DND-41 (cell line): Measurements from ENCODE around the gene STPG2.

Source experiments
- ATAC-seq: fragments of 200-7000 bp; cut with Tn5 transposase; 3 replicates; pipeline ENCODE4 v1.9.1; 2021; ENCODE audit warnings: low read depth; ENCODE audit not compliant: insufficient read depth
- DNase-seq: peaks from one replicate; pipeline ENCODE4 v3.0.0-alpha.2; 2020
- H2AFZ ChIP-seq: 2 replicates; pipeline ENCODE4 v1.6.0; 2012; ENCODE audit warnings: low read depth, low read length
- H3K27ac ChIP-seq: 2 replicates; pipeline ENCODE4 v1.5.1; 2012; ENCODE audit warnings: low read length, inconsistent platforms
- H3K27me3 ChIP-seq: fragments of 200-600 bp; sonication (generic); 2 replicates; pipeline ENCODE4 v1.6.0; 2012; ENCODE audit warnings: low read length, mild to moderate bottlenecking, inconsistent platforms; ENCODE audit not compliant: insufficient read depth, poor library complexity
- H3K36me3 ChIP-seq: 2 replicates; pipeline ENCODE4 v1.5.1; 2012; ENCODE audit warnings: low read length, inconsistent platforms; ENCODE audit not compliant: insufficient read depth
- H3K4me1 ChIP-seq: 2 replicates; pipeline ENCODE4 v1.5.1; 2012; ENCODE audit warnings: mild to moderate bottlenecking, low read length; ENCODE audit not compliant: insufficient read depth
- H3K4me2 ChIP-seq: 2 replicates; pipeline ENCODE4 v1.6.0; 2012; ENCODE audit warnings: mild to moderate bottlenecking, moderate library complexity, low read length, inconsistent platforms; ENCODE audit not compliant: insufficient read depth
- H3K4me3 ChIP-seq, 2 experiments: fragments of 200-600 bp in 1 of 2; shearing (Covaris generic) in 1 of 2; 2 replicates each; pipeline ENCODE4 v1.5.1; 2012 to 2016; ENCODE audit warnings: inconsistent platforms in 2 of 2, low read length in 2 of 2, mild to moderate bottlenecking in 2 of 2, low read depth in 1 of 2, moderate library complexity in 1 of 2
- H3K79me2 ChIP-seq: 2 replicates; pipeline ENCODE4 v1.6.0; 2012; ENCODE audit warnings: low read length, inconsistent platforms; ENCODE audit not compliant: insufficient read depth
- H3K9ac ChIP-seq: 2 replicates; pipeline ENCODE4 v1.6.0; 2012; ENCODE audit warnings: low read depth, mild to moderate bottlenecking, inconsistent platforms, low read length, moderate library complexity
- H3K9me3 ChIP-seq: 2 replicates; pipeline ENCODE4 v1.5.1; 2012; ENCODE audit warnings: low read length, moderate library complexity, mild to moderate bottlenecking, inconsistent platforms; ENCODE audit not compliant: insufficient read depth, severe bottlenecking
- H4K20me1 ChIP-seq: 2 replicates; pipeline ENCODE4 v1.6.0; 2012; ENCODE audit warnings: low read length; ENCODE audit not compliant: insufficient read depth
- CTCF ChIP-seq: IDR thresholded peaks from 2 replicates; pipeline ENCODE4 v1.5.1; 2012; ENCODE audit warnings: borderline replicate concordance, low read length, moderate library complexity, mild to moderate bottlenecking; ENCODE audit not compliant: poor library complexity, severe bottlenecking; ENCODE audit errors: extremely low read depth
- EZH2 ChIP-seq: IDR thresholded peaks from 3 replicates; pipeline ENCODE4 v1.6.1; 2012; ENCODE audit warnings: borderline replicate concordance, low read depth, mild to moderate bottlenecking, moderate library complexity, low read length, inconsistent platforms; ENCODE audit not compliant: severe bottlenecking

STPG2 gene

DNA sequence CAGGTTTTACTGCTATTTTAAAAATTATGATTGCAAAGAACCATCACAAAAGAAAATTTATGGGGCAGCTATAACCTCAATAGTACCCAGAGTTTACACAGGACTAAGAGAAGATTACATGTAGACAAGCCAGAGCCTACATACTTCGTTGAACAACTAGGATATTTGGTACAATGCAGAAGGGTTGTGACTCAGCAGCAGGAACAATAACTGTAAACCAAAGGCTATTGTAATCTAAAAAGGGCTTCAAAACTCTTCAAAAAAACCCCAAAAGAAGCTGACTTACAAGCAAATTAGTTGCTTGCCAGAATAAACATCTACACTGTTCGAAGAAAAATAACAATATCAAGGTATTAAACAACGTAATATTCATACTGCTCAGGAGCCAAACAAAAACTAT lies 618.0 kb downstream of the STPG2 start:
- Histone ChIP-seq H3K4me1 (no peaks in the 10 kb centered on the region), H4K20me1 (no peaks in the 10 kb centered on the region), H3K4me2 (no peak overlapping the region), H3K27me3 (no peaks in the 10 kb centered on the region), H3K4me3 (no peak overlapping the region), H2AFZ (no peak overlapping the region), H3K36me3 (no peaks in the 10 kb centered on the region), H3K9me3 (no peaks in the 10 kb centered on the region), H3K9ac (no peak overlapping the region), H3K79me2 (no peaks in the 10 kb centered on the region), H3K27ac (no peak overlapping the region)
- no peak for ATAC-seq
- DNase-seq, result no peak
- TF ChIP-seq CTCF (no peak), EZH2 (no peak)

GRCh38 chr4:97517939-97518338 lies 625.3 kb downstream of the STPG2 start:
- Histone ChIP-seq H3K27ac (no peak overlapping the region), H3K4me3 (no peak overlapping the region), H3K4me2 (no peak overlapping the region), H3K79me2 (no peaks in the 10 kb centered on the region), H3K9ac (no peak overlapping the region), H3K4me1 (no peaks in the 10 kb centered on the region), H2AFZ (no peak overlapping the region), H3K27me3 (no peaks in the 10 kb centered on the region), H3K9me3 (no peaks in the 10 kb centered on the region), H3K36me3 (no peaks in the 10 kb centered on the region), H4K20me1 (no peaks in the 10 kb centered on the region)
- DNase-seq (no peak), ATAC-seq (no peak)
- TF ChIP-seq CTCF (no peak), EZH2 (no peak)

GRCh38 chr4:97513917-97514316 lies 629.4 kb downstream of the STPG2 start:
- Histone ChIP-seq H3K27me3 (no peaks in the 10 kb centered on the region), H2AFZ (0 out of 2 replicates have a peak overlapping the region, but pooled peaks have one; percentile 2), H3K4me3 (no peak overlapping the region), H3K4me2 (no peak overlapping the region), H4K20me1 (no peaks in the 10 kb centered on the region), H3K9ac (no peak overlapping the region), H3K36me3 (no peaks in the 10 kb centered on the region), H3K4me1 (peaks cover 4% of the 10 kb centered on the region; the same call in 1 of the 2 replicates), H3K79me2 (no peaks in the 10 kb centered on the region), H3K9me3 (no peaks in the 10 kb centered on the region), H3K27ac (no peak overlapping the region)
- TF ChIP-seq EZH2, result no peak
- no peak for TF ChIP-seq CTCF
- no peak for ATAC-seq
- DNase-seq, result no peak
